ENCODE results near the gene SORBS1. TPM values are rescaled to one million over a fixed set of nuclear protein-coding genes. Genes with fewer than 3 reads are reported as not detected.

The SORBS1 gene
- total and polyA plus RNA-seq, 2 of the 13 experiments (the other 11 are each of a cell fraction or from before 2014, with no cell fraction given): 16.8 to 39.8 TPM

DNA sequence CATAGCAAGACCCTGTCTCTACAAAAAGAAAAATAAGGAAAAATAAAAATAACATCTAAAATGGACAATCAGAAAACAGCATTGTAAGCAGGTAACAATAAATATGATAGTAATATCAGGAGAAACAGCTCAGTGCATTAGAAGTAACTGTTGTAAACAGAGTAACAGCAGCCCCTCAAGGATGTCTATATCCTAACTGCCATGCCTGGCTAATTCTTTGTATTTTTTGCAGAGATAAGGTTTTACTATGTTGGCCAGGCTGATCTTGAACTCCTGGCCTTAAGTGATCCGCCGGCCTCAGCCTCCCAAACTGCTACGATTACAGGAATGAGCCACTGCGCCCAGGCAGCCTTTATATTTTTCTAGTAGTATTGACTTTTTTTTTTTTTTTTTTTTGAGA lies 7.5 kb downstream of the SORBS1 start:
- no peak for TF ChIP-seq DMTF1 (CRISPR knock-in tag; IDR thresholded peaks at IDR 0.05)
- no peak for TF ChIP-seq ATF7-NPFF (CRISPR knock-in tag; IDR thresholded peaks at IDR 0.05; ENCODE audit: low read depth)
- TF ChIP-seq XRCC5 (optimal IDR thresholded peaks at IDR 0.05; ENCODE audit: low read length): no peak
- TF ChIP-seq, protein P1, sequence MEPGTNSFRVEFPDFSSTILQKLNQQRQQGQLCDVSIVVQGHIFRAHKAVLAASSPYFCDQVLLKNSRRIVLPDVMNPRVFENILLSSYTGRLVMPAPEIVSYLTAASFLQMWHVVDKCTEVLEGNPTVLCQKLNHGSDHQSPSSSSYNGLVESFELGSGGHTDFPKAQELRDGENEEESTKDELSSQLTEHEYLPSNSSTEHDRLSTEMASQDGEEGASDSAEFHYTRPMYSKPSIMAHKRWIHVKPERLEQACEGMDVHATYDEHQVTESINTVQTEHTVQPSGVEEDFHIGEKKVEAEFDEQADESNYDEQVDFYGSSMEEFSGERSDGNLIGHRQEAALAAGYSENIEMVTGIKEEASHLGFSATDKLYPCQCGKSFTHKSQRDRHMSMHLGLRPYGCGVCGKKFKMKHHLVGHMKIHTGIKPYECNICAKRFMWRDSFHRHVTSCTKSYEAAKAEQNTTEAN (CRISPR knock-in tag; conservative IDR thresholded peaks at IDR 0.05): no peak
- no peak for TF ChIP-seq ZFY (CRISPR knock-in tag; IDR thresholded peaks at IDR 0.05)
- TF ChIP-seq ZNF292 (CRISPR knock-in tag; IDR thresholded peaks at IDR 0.05; ENCODE audit: borderline replicate concordance, low read depth): no peak
- no peak for TF ChIP-seq KDM4B (CRISPR knock-in tag; IDR thresholded peaks at IDR 0.05)
- TF ChIP-seq, protein P2, sequence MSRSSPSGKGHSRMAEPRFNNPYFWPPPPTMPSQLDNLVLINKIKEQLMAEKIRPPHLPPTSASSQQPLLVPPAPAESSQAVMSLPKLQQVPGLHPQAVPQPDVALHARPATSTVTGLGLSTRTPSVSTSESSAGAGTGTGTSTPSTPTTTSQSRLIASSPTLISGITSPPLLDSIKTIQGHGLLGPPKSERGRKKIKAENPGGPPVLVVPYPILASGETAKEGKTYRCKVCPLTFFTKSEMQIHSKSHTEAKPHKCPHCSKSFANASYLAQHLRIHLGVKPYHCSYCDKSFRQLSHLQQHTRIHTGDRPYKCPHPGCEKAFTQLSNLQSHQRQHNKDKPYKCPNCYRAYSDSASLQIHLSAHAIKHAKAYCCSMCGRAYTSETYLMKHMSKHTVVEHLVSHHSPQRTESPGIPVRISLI (CRISPR knock-in tag; IDR thresholded peaks at IDR 0.05; ENCODE audit: borderline replicate concordance): no peak
- no peak for TF ChIP-seq GMEB1 (CRISPR knock-in tag; IDR thresholded peaks at IDR 0.05; ENCODE audit: borderline replicate concordance)
- over 99% methylated on average over 4 of the region's 4 CpGs for WGBS (ENCODE audit: low lambda C conversion rate)
- Histone ChIP-seq H3K36me3 (replicated peaks in 1 of 2; ENCODE audit: control insufficient read depth in 1 of 2, insufficient read depth in 2 of 2, low read length in 2 of 2) (peaks cover 3% of the 10 kb centered on the region in 2 experiments; a peak in 1 of 5 replicates), H3K9me3 (ENCODE audit: low read length) (no peaks in the 10 kb centered on the region), H3K4me2 (ENCODE audit: low read depth, low read length) (no peak overlapping the region; the same call in 1 of the 2 replicates), H3K27ac (ENCODE audit: extremely low read length, insufficient read depth, low read length) (no peak overlapping the region), H3K4me3 (replicated peaks in 1 of 3; ENCODE audit: insufficient read depth in 1 of 3, low read depth in 2 of 3, low read length in 3 of 3) (no peak overlapping the region), H2AFZ (ENCODE audit: low read length) (no peak overlapping the region), H3K9ac (ENCODE audit: insufficient read depth, low read depth, low read length) (no peak overlapping the region), H3K4me1 (ENCODE audit: insufficient read depth, low read length) (peaks cover 93% of the 10 kb centered on the region), H4K20me1 (ENCODE audit: insufficient read depth, low read length) (no peaks in the 10 kb centered on the region), H3K79me2 (ENCODE audit: insufficient read depth, low read length) (peaks cover 87% of the 10 kb centered on the region), H3K27me3 (ENCODE audit: control insufficient read depth in 1 of 2, insufficient read depth in 2 of 2, low read length in 2 of 2) (no peaks in the 10 kb centered on the region)
- intact Hi-C loops (cut with micrococcal nuclease; ENCODE audit: unreplicated experiment) (loop anchor here (2.0 kb wide), 1 partner anchor 15 kb away; no protein-coding TSS in a partner anchor), in situ Hi-C loops (cut with HindIII; ENCODE audit: extremely low pct_ligation_motif_present, low pct_unique_long_range_greater_than_20kb) (loop anchor here (25.0 kb wide), 1 partner anchor 116 kb away; no protein-coding TSS in a partner anchor)
- no peak for DNase-seq (ENCODE audit: low spot score)
- no peak for ATAC-seq
- POLR2A ChIA-PET: no interaction called here
- CTCF ChIA-PET (ENCODE audit: low intra/inter-chr PET ratio, low total read pairs): no interaction called here
- BruUV-seq (replicated peaks): no TSS peak
- FAIRE-seq: no peak
